NCI-H82 (cell line): Measurements from ENCODE around the gene GOLT1A.

ENCODE experiments used
- DNase-seq: peaks from one replicate; lab custom pipeline; 2025; lab: John Stamatoyannopoulos, UW

Gene GOLT1A

DNA sequence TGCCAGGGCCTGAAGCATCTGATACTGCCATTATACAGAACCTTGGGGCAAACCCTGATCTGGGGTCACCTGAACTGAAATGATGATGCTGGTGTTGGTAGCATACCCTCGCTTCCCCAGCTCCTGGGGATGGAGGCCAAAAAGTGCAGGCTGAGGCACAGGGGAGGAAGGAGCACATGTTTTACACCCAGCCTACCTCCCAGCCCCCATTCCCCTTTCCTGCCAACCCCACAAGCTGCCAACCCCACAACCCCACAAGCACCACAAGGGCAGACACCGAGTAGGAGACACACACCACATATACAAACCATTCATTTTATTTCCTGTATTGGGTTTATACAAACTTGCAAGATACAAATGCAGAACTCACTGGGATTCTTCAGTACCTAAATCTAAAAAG, 4.8 kb upstream of the GOLT1A start:
- no peak for DNase-seq

DNA sequence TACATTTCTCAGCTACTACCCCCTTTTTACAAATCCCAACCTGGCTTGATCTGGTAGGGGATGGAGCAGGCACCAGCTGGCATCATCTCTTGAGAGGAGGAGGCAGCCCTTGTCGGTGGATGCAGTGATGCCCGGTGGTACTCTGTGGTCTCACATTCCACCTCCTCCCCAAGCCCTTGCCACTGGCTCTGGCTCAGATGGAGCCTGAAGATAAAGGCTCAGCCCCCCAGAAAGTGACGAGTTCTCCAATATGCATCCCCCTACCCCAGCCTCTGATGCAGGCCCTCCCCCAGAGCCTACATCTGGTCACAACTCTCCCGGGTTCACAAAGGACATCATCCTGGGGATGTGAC, 3.8 kb upstream of the GOLT1A start:
- DNase-seq, result no peak

- no peak for DNase-seq
Observed at GRCh38 chr1:204216880-204217647, 3.3 kb upstream of the GOLT1A start.

GRCh38 chr1:204216236-204216635, 2.4 kb upstream of the GOLT1A start:
- DNase-seq, result no peak

DNA sequence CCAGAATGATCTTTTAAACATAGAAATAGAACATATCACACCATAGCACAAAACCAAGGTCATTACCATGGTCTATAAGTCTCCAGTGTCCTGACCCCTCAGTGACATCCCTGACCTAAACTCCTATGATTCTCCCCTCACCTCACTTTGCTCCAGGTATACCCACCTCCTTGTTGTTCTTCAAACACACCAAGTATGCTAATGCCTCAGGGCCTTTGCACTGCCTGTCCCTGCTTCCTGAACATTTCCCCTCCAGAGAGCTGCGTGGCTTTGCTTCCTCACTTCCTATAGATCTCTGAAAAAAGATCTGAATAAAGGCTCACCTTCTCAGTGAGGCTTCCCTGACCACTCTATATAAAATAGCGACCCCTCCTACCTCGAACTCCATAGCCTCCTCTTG, 1.1 kb downstream of the GOLT1A start:
- no peak for DNase-seq

DNA sequence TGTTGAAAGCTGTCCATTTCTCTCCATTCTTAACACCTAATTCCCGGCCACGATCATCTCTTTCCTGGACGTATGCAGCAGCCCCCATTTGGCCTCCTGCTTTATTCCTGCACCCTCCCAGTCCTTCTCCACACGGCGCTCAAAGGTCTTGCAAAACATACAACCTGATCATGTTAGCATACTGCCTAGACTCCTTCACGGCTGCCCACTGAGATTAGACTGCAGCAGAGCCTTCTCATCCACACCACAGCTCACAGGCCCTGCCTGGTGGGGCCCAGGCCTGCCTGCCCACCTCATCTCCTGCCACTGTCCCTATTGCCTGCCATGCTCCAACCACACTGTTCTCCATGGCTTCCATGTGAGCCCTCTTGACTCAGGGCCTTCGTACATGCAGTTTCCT, 2.7 kb downstream of the GOLT1A start:
- DNase-seq, result no peak

DNA sequence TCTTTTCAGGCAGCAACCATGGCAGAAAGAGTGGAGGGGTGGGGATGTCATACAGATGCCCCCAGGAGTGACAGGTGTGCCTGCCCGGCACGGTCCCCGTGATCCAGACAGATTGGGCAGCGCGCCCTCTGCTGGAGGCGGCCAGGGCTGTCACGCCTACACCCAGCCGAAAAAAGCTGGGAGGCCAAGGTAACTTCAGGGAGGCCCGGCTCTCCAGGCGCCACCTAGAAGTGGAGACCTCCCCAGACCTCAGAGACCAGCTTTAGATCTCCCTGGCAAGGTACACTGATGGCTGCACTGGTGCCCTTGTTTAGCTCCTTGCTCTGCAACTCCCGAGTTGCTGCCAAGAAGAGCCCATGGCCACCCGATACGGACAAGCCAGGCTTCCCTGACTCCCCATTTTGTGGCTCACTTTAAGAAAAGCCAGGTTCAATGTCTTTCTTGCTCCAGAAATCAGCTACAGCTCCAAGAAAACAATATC, 6.6 kb downstream of the GOLT1A start:
- DNase-seq, result peak; percentile 85

DNA sequence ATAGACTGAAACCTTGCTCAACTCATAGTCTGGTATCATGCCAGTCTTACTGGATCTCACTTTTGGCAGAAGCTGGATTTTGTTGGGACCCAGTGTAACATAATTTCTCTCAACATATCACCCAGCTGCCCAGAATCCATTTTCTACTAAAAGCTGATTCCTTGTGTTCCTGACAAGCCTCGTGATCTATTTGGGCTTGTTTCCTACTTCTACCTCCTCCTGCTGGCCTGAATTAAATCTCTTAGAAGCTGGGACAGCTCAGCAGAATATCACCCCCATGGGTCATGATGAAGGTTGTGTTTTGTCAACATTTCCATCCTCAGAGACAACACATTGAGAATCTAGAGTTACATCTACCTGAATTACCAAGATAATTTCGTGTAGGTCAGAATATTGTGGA, 7.7 kb downstream of the GOLT1A start:
- DNase-seq, result no peak

GRCh38 chr1:204205486-204205885, 8.3 kb downstream of the GOLT1A start:
- DNase-seq, result no peak

DNA sequence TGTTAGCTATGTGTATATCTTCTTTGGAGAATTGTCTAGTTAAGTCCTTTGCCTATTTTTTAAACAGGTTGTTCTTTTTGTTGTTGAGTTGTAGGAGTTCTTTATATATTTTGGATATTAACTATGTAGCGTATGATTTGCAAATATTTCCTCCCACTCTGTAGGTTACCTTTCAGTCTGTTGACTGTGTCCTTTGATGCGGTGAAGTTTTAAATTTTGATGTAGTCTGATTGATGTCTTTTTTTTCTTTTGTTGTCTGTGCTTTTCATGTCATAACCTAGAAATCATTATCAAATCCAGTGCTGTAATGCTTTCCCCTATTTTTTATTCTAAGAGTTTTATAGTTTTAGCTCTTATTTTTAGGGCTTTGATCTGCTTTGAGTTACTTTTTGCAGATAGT, 8.8 kb downstream of the GOLT1A start:
- no peak for DNase-seq

- DNase-seq, result no peak
Observed at GRCh38 chr1:204203206-204203767, 10.5 kb downstream of the GOLT1A start.

DNA sequence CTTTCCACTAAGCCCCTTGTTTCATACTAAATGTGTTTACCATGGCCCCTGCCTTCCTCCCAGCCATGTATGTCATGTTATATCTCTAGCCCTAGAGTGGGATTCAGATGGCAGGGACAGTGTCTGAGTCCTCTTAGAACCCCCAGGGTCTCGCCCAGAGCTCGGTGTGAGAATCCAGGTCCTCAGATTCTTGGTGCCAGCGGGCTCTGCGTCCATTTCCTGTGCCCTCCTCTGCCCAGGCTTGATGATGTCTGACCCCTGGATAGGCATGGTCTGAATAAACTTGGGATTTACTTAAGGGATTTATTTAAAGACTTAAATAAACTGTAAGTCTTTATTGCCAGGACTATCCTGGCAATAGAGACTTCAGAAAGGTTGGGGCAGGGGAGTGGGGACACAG, 11.3 kb downstream of the GOLT1A start:
- DNase-seq, result no peak

- DNase-seq, result no peak
Observed at GRCh38 chr1:204201348-204202040, 12.3 kb downstream of the GOLT1A start.

GRCh38 chr1:204199579-204199978, 14.2 kb downstream of the GOLT1A start:
- no peak for DNase-seq

- peak; percentile 62 for DNase-seq
Observed at GRCh38 chr1:204198348-204199340, 15.1 kb downstream of the GOLT1A start.

- DNase-seq, result no peak
Observed at GRCh38 chr1:204197068-204197467, 16.7 kb downstream of the GOLT1A start.

DNA sequence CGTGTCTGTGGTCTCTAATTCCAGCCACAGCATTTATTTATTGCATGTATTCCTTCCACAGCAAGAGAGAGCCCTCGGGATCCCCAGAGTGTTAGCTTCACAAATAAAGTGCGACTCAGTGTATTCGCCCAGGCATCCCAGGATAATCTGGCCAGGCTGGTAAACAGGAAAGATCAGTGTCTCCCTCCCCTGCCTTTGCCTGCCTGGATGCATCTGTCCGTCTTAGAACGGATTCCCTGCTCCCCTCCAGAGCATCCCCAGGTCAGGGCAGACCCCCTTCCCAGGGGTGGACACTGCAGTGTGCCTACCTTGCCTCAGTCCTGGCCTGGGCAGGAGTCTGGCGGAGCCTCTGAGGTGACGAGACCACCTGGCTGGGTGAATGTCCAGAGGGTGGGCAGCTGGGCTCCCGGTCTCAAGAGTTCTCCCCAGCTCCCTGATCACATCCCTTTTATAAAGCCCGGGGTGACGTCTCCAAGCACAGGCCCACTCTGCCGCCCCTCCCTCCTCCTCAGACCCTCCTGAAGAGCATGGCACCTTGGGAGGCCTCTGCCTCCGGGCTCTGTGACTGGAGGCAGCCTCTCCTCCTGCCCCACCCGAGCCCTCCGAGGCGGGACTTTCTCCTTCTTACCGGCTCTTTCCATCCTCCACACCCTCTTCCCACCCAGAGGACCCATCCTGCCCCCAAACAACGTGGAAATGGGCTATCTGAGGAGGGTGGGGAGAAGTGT, 17.6 kb downstream of the GOLT1A start, which contains the start of gene KISS1:
Gene KISS1, minus strand, starts transcription at position 424 of the 728 bp plus-strand sequence. CDS start 3,615 bp downstream, outside the sequence.
- peak; percentile 38 for DNase-seq

DNA sequence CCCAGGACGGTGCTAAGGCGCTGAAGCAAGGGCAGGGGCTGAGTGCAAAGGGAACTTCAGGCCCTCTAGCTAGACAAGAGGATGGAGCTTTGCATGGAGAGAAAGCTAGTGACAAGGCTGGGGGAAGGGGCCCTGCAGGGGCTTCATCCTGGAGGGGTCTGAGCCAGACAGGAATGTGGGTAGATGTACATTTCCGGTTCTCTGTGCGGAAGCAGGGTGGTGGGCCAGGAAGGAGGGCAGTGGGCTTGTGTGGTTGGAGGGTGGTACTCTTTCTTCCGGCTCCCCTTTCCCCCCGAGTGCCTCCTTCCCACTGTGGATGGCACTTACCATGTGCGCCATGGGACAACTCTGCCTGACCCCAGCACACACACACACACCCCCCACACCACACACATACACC, 19.0 kb downstream of the GOLT1A start:
- DNase-seq, result no peak

GRCh38 chr1:204194080-204194479, 19.7 kb downstream of the GOLT1A start:
- DNase-seq, result no peak

DNA sequence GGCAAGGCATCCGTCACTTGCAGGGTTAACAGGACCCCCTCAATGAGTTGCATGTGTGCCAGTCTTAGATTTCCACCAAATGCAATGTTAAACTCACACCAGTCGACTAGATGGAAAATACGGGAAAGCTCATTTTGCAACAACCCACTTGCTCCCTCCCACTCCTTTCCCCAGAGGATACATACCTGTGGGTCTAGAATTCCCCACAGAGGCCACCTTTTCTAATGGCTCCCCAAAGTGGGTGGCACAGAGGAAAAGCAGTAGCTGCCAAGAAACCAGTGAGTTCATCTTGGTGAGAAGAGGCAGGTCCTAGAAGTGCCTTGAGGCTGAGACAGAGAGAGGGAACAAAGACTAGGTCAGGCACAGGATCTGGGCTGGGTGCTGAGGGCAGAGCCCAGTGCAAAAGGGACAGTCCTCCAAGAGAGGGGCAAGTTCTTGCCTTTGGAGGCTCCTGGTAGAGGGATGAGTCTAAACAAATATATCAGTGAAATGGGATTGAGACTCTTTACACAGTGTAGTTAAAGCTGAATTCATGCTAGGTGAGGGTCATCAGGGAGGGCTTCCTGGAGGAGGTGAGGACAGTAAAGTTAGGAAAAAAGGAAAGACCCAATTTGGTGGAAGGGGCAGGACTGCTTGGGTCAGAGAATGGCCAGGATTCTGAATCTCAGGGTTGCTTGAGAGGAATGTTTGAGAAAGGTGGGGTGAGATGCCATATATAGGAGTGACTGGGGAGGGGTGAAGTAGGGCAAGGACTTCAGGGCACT, 21.0 kb downstream of the GOLT1A start:
- DNase-seq, result no peak
